ENCODE results near the gene KCNQ1.

GRCh38 chr11:2516276-2517015 lies 71.6 kb downstream of the KCNQ1 start:
- TF ChIP-seq TCF7L2 (IDR thresholded peaks at IDR 0.05; ENCODE audit: low read depth, low read length) = no peak
- TF ChIP-seq E2F1 (CRISPR knock-in tag; IDR thresholded peaks at IDR 0.05) = no peak
- TF ChIP-seq TCF12 (IDR thresholded peaks at IDR 0.05) = no peak
- TF ChIP-seq TCF12 (CRISPR knock-in tag; IDR thresholded peaks at IDR 0.05) = no peak
- TF ChIP-seq POLR2AphosphoS5 (IDR thresholded peaks at IDR 0.05; ENCODE audit: low read depth, low read length) = no peak
- no peak for TF ChIP-seq SIN3A (IDR thresholded peaks at IDR 0.05; ENCODE audit: borderline replicate concordance, low read depth, low read length)
- TF ChIP-seq ZFX (CRISPR knock-in tag; IDR thresholded peaks at IDR 0.05; ENCODE audit: low read depth) = no peak
- no peak for TF ChIP-seq EZH2 (conservative IDR thresholded peaks at IDR 0.05; ENCODE audit: low read depth, low read length)
- no peak for TF ChIP-seq CTCF (CRISPR knock-in tag; IDR thresholded peaks at IDR 0.05)
- no peak for TF ChIP-seq HDAC2 (CRISPR knock-in tag; IDR thresholded peaks at IDR 0.05)
- no peak for TF ChIP-seq ZNF609 (CRISPR knock-in tag; IDR thresholded peaks at IDR 0.05; ENCODE audit: borderline replicate concordance)
- TF ChIP-seq HNF4G (IDR thresholded peaks at IDR 0.05; ENCODE audit: borderline replicate concordance, low read depth, low read length) = no peak
- TF ChIP-seq HNF4G (CRISPR knock-in tag; IDR thresholded peaks at IDR 0.05; ENCODE audit: borderline replicate concordance, low read depth) = no peak
- no peak for TF ChIP-seq GABPA (IDR thresholded peaks at IDR 0.05; ENCODE audit: low read depth, low read length)
- TF ChIP-seq GABPA (CRISPR knock-in tag; IDR thresholded peaks at IDR 0.05; ENCODE audit: low read depth) = no peak
- TF ChIP-seq TP53 (CRISPR knock-in tag; conservative IDR thresholded peaks at IDR 0.05) = no peak

Data from HepG2 (cell line).